IMR-90 (cell line): ENCODE measurements around the gene SHC2. TPM values are rescaled to one million over a fixed set of nuclear protein-coding genes. Genes with fewer than 3 reads are reported as not detected.

ENCODE experiments used
- ATAC-seq: fragments of 200-7000 bp; cut with Tn5 transposase; 2 replicates; pipeline ENCODE4 v1.9.1; 2020; ENCODE audit warnings: low read depth, mild to moderate bottlenecking, moderate library complexity
- BruUV-seq: library from RNA; stranded (reverse); fragments of 400-500 nt; replicated peaks from 2 replicates; lab custom pipeline; 2021; lab: Mats Ljungman, UMichigan
- CTCF ChIA-PET: fragments of 300-600 bp; formaldehyde crosslinking; extraction: SDS; loops from one replicate; lab custom pipeline; 2021; ENCODE audit warnings: antibody characterized with exemption; lab: Yijun Ruan, JAX
- POLR2A ChIA-PET: fragments of 300-600 bp; sonication (Branson Sonifier 250); formaldehyde crosslinking; loops from one replicate; lab custom pipeline; 2022; ENCODE audit warnings: antibody characterized with exemption; ENCODE audit not compliant: unreplicated experiment; lab: Charles Lee
- DNase-seq: peaks from one replicate; pipeline ENCODE4 v3.0.0; 2013
- H2AFZ ChIP-seq: replicated peaks from 2 replicates; pipeline ENCODE3; 2013; ENCODE audit warnings: low read length, mild to moderate bottlenecking; ENCODE audit not compliant: poor library complexity
- H2AK5ac ChIP-seq: 2 replicates; pipeline ENCODE4 v1.6.1; 2013; ENCODE audit warnings: low read depth, low read length, inconsistent platforms
- H2AK9ac ChIP-seq: replicated peaks from 2 replicates; pipeline ENCODE3; 2013; ENCODE audit warnings: mild to moderate bottlenecking, low read depth, low read length, moderate library complexity; ENCODE audit not compliant: poor library complexity
- H2BK120ac ChIP-seq: 2 replicates; pipeline ENCODE4 v1.6.1; 2013; ENCODE audit warnings: low read depth, low read length, inconsistent platforms
- H2BK15ac ChIP-seq: 3 replicates; pipeline ENCODE4 v1.6.1; 2013; ENCODE audit warnings: low read depth, low read length, inconsistent platforms
- H2BK20ac ChIP-seq: 2 replicates; pipeline ENCODE4 v1.6.1; 2013; ENCODE audit warnings: low read depth, mild to moderate bottlenecking, inconsistent platforms, low read length, moderate library complexity
- H2BK5ac ChIP-seq: 2 replicates; pipeline ENCODE4 v1.6.1; 2013; ENCODE audit warnings: mild to moderate bottlenecking, low read depth, low read length, inconsistent platforms; ENCODE audit not compliant: poor library complexity, severe bottlenecking
- H3K14ac ChIP-seq: replicated peaks from 2 replicates; pipeline ENCODE4 v1.6.1; 2013; ENCODE audit warnings: low read depth, low read length, inconsistent platforms
- H3K18ac ChIP-seq: 2 replicates; pipeline ENCODE4 v1.6.1; 2013; ENCODE audit warnings: low read depth, low read length, control low read depth
- H3K23ac ChIP-seq: 2 replicates; pipeline ENCODE4 v1.6.1; 2013; ENCODE audit warnings: low read depth, low read length, inconsistent platforms
- H3K27ac ChIP-seq: 2 replicates; pipeline ENCODE4 v1.5.1; 2013; ENCODE audit warnings: mild to moderate bottlenecking, control low read depth, low read length; ENCODE audit not compliant: insufficient read depth
- H3K27me3 ChIP-seq: 2 replicates; pipeline ENCODE4 v1.6.1; 2013; ENCODE audit warnings: low read length; ENCODE audit not compliant: control insufficient read depth, insufficient read depth
- H3K36me3 ChIP-seq: 2 replicates; pipeline ENCODE4 v1.6.1; 2013; ENCODE audit warnings: low read length, mixed read lengths; ENCODE audit not compliant: control insufficient read depth, insufficient read depth
- H3K4ac ChIP-seq: 2 replicates; pipeline ENCODE4 v1.6.1; 2013; ENCODE audit warnings: low read depth, low read length, inconsistent platforms
- H3K4me1 ChIP-seq: 2 replicates; pipeline ENCODE4 v1.6.1; 2013; ENCODE audit warnings: low read length, mixed read lengths; ENCODE audit not compliant: control insufficient read depth, insufficient read depth
- H3K4me2 ChIP-seq: 2 replicates; pipeline ENCODE4 v1.6.1; 2013; ENCODE audit warnings: low read depth, mild to moderate bottlenecking, control low read depth, low read length, moderate library complexity
- H3K4me3 ChIP-seq: 2 replicates; pipeline ENCODE4 v1.5.1; 2013; ENCODE audit warnings: low read depth, mild to moderate bottlenecking, control low read depth, low read length, moderate library complexity; ENCODE audit not compliant: insufficient read depth
- H3K56ac ChIP-seq: 2 replicates; pipeline ENCODE4 v1.6.1; 2013; ENCODE audit warnings: low read length, inconsistent platforms; ENCODE audit not compliant: insufficient read depth; ENCODE audit errors: extremely low read depth
- H3K79me1 ChIP-seq, 2 experiments: 2 replicates each; pipeline ENCODE4 v1.6.1; 2013; ENCODE audit warnings: low read length in 2 of 2, inconsistent platforms in 1 of 2, low read depth in 1 of 2
- H3K9ac ChIP-seq: 2 replicates; pipeline ENCODE4 v1.6.1; 2013; ENCODE audit warnings: low read depth, low read length, control low read depth
- H3K9me1 ChIP-seq: 2 replicates; pipeline ENCODE4 v1.6.1; 2013; ENCODE audit warnings: low read length, inconsistent platforms; ENCODE audit not compliant: insufficient read depth
- H3K9me3 ChIP-seq: 2 replicates; pipeline ENCODE4 v1.6.1; 2013; ENCODE audit warnings: low read length; ENCODE audit not compliant: control insufficient read depth, insufficient read depth
- H4K20me1 ChIP-seq: 2 replicates; pipeline ENCODE4 v1.6.1; 2013; ENCODE audit warnings: low read length, inconsistent platforms; ENCODE audit not compliant: insufficient read depth
- H4K5ac ChIP-seq: 2 replicates; pipeline ENCODE4 v1.6.1; 2013; ENCODE audit warnings: mild to moderate bottlenecking, low read depth, low read length, control low read depth
- H4K8ac ChIP-seq, 2 experiments: 2 replicates each; pipeline ENCODE4 v1.6.1; 2013; ENCODE audit warnings: low read depth in 2 of 2, low read length in 2 of 2, control low read depth in 1 of 2, inconsistent platforms in 1 of 2
- H4K91ac ChIP-seq: 2 replicates; pipeline ENCODE4 v1.6.1; 2013; ENCODE audit warnings: low read depth, low read length, inconsistent platforms; ENCODE audit not compliant: insufficient read depth
- CEBPB ChIP-seq: IDR thresholded peaks from 2 replicates; pipeline ENCODE4 v1.6.1; 2012; ENCODE audit warnings: low read depth, low read length, improper control_type of control experiment
- CTCF ChIP-seq: conservative IDR thresholded peaks from 2 replicates; pipeline ENCODE4 v1.5.1; 2012; ENCODE audit warnings: mild to moderate bottlenecking, low read depth, low read length, improper control_type of control experiment
- ELK1 ChIP-seq: fragments of 150-350 bp; IDR thresholded peaks from 2 replicates; pipeline ENCODE4 v1.6.1; 2016; ENCODE audit warnings: low read depth, mild to moderate bottlenecking, low read length, moderate library complexity, borderline replicate concordance
- FOS ChIP-seq: fragments of 150-350 bp; IDR thresholded peaks from 2 replicates; pipeline ENCODE4 v1.6.1; 2016; ENCODE audit warnings: low read depth, low read length
- MAFK ChIP-seq: IDR thresholded peaks from 2 replicates; pipeline ENCODE4 v1.6.1; 2012; ENCODE audit warnings: low read depth, low read length, improper control_type of control experiment
- MXI1 ChIP-seq: IDR thresholded peaks from 2 replicates; pipeline ENCODE4 v1.6.1; 2012; ENCODE audit warnings: low read depth, mild to moderate bottlenecking, low read length, moderate library complexity, borderline replicate concordance
- NFE2L2 ChIP-seq: fragments of 150-350 bp; IDR thresholded peaks from 2 replicates; pipeline ENCODE4 v1.6.1; 2016; ENCODE audit warnings: low read depth, mild to moderate bottlenecking, low read length
- POLR2A ChIP-seq: IDR thresholded peaks from 2 replicates; pipeline ENCODE4 v1.6.1; 2012; ENCODE audit warnings: mild to moderate bottlenecking, low read depth, low read length
- RAD21 ChIP-seq: IDR thresholded peaks from 2 replicates; pipeline ENCODE4 v1.6.1; 2012; ENCODE audit warnings: low read length, improper control_type of control experiment
- RCOR1 ChIP-seq: IDR thresholded peaks from 2 replicates; pipeline ENCODE4 v1.6.1; 2012; ENCODE audit warnings: mild to moderate bottlenecking, low read length, improper control_type of control experiment; ENCODE audit not compliant: insufficient replicate concordance
- RFX5 ChIP-seq: IDR thresholded peaks from 2 replicates; pipeline ENCODE4 v1.8.0; 2012; ENCODE audit warnings: low read depth, mild to moderate bottlenecking, low read length, moderate library complexity
- USF2 ChIP-seq: fragments of 150-350 bp; IDR thresholded peaks from 2 replicates; pipeline ENCODE4 v1.6.1; 2017; ENCODE audit warnings: mild to moderate bottlenecking, antibody characterized with exemption, low read length, low read depth
- WGBS, 2 experiments: methylation state at CpG; one replicate each; pipeline versions ENCODE4 v1.1.5 to v1.1.7; 2013; ENCODE audit warnings: missing lambda C conversion rate in 2 of 2; ENCODE audit not compliant: insufficient read length in 1 of 2; ENCODE audit errors: extremely low coverage in 2 of 2; 5-methylcytosine and 5-hydroxymethylcytosine counted together
- dilution Hi-C: fragments of 300-500 bp; cut with HindIII; formaldehyde crosslinking; loops from one replicate; pipeline ENCODE4 v1.14.3; 2018; ENCODE audit warnings: low sequenced_read_pairs; ENCODE audit not compliant: unreplicated experiment
- in situ Hi-C: fragments of 300-500 bp; cut with MboI; formaldehyde crosslinking; loops from 3 replicates; pipeline ENCODE4 v1.14.3; 2019; ENCODE audit warnings: low sequenced_read_pairs, inconsistent platforms, mixed read lengths
- intact Hi-C: fragments of 100-400 bp; cut with micrococcal nuclease; formaldehyde crosslinking; loops from 2 replicates; pipeline ENCODE4 v1.10.0; 2022
- polyA plus RNA-seq, 3 experiments: library from polyadenylated mRNA; depleted of rRNA; stranded (reverse); fragments of >200 nt; gene quantifications; 2 replicates each; pipeline ENCODE4 v1.2.3, GENCODE V29; 2012; ENCODE audit warnings: low replicate concordance in 1 of 3
- total RNA-seq: library from RNA; depleted of rRNA; stranded (reverse); fragments of >200 nt; gene quantifications from 2 replicates; pipeline ENCODE4 v1.2.3, GENCODE V29; 2012

The SHC2 gene
- total and polyA plus RNA-seq, 2 of the 4 experiments (the other 2 are of a cell fraction) = 0.68 TPM; not detected in 1

GRCh38 chr19:419721-420515 is 40.9 kb downstream of the SHC2 start:
- ChIA-PET CTCF (no interaction called here), POLR2A (no interaction called here)
- H3K9ac ChIP-seq = no peak overlapping the region
- H2BK5ac ChIP-seq = no peak overlapping the region
- H3K9me1 ChIP-seq = no peaks in the 10 kb centered on the region
- TF ChIP-seq MXI1 = no peak
- no peak for TF ChIP-seq POLR2A
- TF ChIP-seq RCOR1 = no peak
- no peak for TF ChIP-seq FOS
- no peak for TF ChIP-seq RAD21
- TF ChIP-seq ELK1 = no peak
- no peak for TF ChIP-seq MAFK
- TF ChIP-seq CTCF = no peak
- TF ChIP-seq CEBPB = no peak
- no peak for TF ChIP-seq RFX5
- no peak for TF ChIP-seq NFE2L2
- TF ChIP-seq USF2 = no peak
- H3K4ac ChIP-seq = no peak overlapping the region
- no peak overlapping the region for H2AK5ac ChIP-seq
- dilution Hi-C loops (no loop called here), in situ Hi-C loops (no loop called here), intact Hi-C loops (no loop called here)
- no peaks in the 10 kb centered on the region for H3K79me1 ChIP-seq
- no peak overlapping the region for H4K91ac ChIP-seq
- no peak overlapping the region for H3K14ac ChIP-seq
- H3K18ac ChIP-seq = no peak overlapping the region
- no peak overlapping the region for H3K4me2 ChIP-seq
- no peaks in the 10 kb centered on the region for H3K4me1 ChIP-seq
- no peak for ATAC-seq
- peaks cover 23% of the 10 kb centered on the region for H3K27me3 ChIP-seq
- H3K56ac ChIP-seq = no peak overlapping the region
- BruUV-seq = no TSS peak
- H4K5ac ChIP-seq = no peak overlapping the region
- no peaks in the 10 kb centered on the region for H3K9me3 ChIP-seq
- H2BK120ac ChIP-seq = no peak overlapping the region
- 35% methylated on average over 9 of the region's 31 CpGs; no CpG with 5 or more reads in 1 of the 2 experiments for WGBS, 2 experiments
- no peak overlapping the region for H2BK20ac ChIP-seq
- DNase-seq = no peak
- no peak overlapping the region for H4K8ac ChIP-seq
- H3K4me3 ChIP-seq = no peak overlapping the region
- no peaks in the 10 kb centered on the region for H4K20me1 ChIP-seq
- no peak overlapping the region for H2AK9ac ChIP-seq
- H3K27ac ChIP-seq = no peak overlapping the region
- H3K36me3 ChIP-seq = no peaks in the 10 kb centered on the region
- H2BK15ac ChIP-seq = no peak overlapping the region
- no peak overlapping the region for H3K23ac ChIP-seq
- H2AFZ ChIP-seq = no peak overlapping the region
